GM18498 (cell line): ENCODE measurements around the gene EHD2.
A peak's percentile ranks its signal among the peaks of the same experiment; 100 is the strongest.
"Not testable (repeated sequence)": the region's sequence is repeated elsewhere in the genome, so short reads cannot be mapped to it uniquely, and the experiment has no call there.

Experiments used
- ATAC-seq: cut with Tn5 transposase; IDR thresholded peaks from one replicate; pipeline ENCODE4 v1.9.1; 2021; ENCODE audit warnings: mild to moderate bottlenecking, moderate library complexity; ENCODE audit not compliant: unreplicated experiment

EHD2 gene

DNA sequence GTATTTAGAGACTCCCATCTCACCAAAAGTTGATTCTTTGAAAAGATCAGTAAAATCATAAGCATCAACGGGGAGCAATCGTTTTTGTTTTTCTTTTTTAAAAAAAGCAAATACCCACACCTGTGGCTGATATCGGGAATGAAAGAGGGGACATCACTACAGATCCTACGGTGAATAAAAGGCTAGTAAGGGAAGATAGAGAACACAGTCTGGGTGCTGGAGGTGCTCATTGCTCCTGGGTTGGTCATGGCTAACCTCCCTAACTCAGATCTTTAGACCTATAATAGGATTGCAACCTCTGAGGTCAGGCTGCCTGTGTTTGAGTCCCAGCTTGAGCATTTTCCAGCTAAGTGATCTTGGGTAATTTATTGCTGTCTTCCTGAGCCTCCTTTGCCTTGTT, 1.1 kb downstream of the EHD2 start:
- no peak for ATAC-seq

DNA sequence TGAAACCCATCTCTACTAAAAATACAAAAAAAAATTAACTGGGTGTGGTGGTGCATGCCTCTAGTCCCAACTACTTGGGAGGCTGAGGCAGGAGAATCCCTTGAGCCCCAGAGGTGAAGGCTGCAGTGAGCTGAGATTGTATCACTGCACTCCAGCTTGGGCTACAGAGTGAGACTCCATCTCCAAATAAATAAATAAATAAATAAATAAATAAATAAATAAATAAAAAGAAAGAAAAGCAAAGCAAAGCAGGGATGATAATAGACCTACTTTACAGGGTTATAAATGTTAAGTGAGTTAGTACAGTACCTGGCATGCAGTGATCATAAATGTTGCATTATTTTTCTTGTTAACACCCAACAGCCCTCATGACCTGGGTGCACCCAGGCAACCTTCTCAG, 1.6 kb downstream of the EHD2 start:
- not testable (repeated sequence) for ATAC-seq

DNA sequence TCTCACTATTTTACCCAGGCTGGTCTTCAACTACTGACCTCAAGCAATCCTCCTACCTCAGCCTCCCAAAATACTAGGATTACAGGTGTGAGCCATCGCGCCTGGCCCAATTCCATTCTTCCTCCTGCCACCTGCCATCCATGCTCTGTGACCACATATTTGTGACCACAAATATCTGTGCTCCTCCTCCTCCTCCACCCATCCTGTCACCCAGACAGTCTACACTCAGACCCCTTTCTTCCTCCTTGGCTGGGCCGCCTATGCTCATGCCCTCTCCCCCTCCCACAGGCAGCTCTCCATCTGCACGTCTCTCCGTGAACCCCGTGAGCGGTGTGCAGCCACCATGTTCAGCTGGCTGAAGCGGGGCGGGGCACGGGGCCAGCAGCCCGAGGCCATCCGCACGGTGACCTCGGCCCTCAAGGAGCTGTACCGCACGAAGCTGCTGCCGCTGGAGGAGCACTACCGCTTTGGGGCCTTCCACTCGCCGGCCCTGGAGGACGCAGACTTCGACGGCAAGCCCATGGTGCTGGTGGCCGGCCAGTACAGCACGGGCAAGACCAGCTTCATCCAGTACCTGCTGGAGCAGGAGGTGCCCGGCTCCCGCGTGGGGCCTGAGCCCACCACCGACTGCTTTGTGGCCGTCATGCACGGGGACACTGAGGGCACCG, 3.2 kb downstream of the EHD2 start:
- no peak for ATAC-seq

DNA sequence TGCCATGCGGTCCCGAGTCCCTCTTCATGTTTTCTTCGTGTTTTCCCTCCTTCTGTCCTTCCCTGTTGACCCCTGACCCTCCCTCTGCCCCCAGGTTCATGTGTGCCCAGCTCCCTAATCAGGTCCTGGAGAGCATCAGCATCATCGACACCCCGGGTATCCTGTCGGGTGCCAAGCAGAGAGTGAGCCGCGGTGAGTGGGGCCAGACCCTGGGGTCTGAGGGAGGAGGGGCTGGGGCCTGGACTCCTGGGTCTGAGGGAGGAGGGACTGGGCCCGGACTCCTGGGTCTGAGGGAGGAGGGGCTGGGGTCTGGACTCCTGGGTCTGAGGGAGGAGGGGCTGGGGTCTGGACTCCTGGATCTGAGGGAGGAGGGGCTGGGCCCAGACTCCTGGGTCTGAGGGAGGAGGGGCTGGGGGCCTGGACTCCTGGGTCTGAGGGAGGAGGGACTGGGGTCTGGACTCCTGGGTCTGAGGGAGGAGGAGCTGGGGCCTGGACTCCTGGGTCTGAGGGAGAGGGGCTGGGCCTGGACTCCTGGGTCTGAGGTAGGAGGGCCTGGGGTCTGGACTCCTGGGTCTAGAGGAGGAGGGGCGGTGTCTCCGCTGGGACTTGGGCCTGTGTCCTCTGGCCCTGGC, 5.3 kb downstream of the EHD2 start:
- ATAC-seq = not testable (repeated sequence)

DNA sequence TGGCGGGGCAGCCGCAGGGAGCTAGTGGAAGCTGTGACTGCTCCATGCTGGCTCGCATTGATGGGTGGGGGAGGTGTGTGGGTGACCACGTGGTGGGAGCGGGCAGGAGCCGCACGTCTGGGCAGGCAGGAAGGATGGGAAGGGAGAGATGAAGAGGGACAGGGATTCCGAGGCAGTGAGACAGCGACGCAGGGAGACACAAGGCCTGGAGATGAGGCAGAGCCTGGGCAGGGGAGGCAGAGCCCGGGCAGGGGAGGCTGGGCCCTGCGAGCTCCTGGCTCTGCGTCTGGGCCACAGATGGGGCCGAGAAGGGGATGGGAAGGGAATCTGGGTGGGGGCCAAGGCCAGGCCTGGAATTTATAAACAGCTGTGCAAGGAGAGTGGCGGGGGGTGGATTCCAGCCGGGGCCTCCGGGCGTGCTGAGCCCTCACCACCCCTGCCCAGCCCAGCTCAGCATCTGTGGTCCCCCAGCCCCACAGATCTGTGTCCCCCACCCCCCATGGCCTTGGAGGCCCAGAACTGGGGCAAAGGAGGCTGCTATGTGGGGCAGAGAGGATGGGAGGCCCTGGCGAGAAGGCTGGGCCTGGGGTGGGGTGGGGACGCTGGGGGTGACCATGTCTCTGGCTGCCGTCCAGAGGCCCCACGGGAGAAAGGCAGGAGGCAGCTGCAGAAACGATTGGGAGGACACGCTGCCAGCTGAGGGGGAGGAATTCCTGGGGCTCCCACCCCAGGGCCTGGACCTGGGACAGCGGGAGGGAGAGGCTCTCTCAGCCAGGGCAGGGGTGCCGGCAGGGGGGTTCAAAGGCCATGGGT, 6.0 kb downstream of the EHD2 start:
- ATAC-seq = no peak

DNA sequence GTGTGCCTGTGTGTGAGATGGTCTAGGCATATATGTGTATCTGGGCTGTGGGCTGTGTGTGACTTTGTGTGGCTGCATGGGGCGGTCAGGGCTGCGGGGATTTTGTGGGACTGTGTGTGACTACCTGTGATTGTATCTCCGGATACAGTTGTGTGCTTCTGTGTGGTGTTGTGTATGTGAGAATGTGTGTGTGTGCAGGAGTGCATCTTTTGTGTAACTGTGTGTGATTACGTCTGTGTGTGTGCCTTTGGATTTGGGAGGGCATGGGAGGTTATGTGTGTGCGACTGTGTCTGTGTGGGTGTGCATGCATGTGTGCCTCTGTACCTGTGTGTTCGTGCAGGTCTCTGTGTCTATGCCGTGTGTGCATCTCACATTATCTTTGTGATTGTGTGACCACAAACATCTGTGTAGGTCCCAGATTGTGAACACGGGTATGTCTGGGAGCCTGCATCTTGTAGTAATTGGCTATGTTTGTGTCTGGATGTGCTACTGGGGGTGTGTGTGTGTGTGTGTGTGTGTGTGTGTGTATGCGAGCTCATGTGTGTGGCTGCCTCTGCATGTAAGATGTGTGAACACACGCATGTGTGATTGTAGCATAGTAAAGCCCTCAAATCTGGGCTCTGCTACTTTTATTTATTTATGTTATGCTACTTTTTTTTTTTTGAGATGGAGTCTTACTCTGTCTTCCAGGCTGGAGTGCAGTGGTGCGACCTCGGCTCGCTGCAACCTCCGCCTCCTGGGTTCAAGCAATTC, 7.6 kb downstream of the EHD2 start:
- ATAC-seq = no peak

DNA sequence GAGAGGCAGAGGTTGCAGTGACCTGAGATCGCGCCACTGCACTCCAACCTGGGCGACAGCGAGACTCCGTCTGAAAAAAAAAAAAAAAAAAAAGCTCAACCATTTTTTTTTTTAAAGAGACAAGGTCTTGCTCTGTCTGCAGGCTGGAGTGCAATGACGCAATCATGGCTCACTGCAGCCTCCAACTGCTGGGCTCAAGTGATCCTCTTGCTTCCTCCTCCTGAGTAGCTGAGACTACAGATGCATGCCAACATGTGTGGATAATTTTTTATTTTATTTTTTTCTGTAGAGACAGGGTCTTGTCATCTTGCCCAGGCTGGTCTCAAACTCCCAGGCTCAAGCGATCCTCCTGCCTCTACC, 10.3 kb downstream of the EHD2 start:
- ATAC-seq = no peak

DNA sequence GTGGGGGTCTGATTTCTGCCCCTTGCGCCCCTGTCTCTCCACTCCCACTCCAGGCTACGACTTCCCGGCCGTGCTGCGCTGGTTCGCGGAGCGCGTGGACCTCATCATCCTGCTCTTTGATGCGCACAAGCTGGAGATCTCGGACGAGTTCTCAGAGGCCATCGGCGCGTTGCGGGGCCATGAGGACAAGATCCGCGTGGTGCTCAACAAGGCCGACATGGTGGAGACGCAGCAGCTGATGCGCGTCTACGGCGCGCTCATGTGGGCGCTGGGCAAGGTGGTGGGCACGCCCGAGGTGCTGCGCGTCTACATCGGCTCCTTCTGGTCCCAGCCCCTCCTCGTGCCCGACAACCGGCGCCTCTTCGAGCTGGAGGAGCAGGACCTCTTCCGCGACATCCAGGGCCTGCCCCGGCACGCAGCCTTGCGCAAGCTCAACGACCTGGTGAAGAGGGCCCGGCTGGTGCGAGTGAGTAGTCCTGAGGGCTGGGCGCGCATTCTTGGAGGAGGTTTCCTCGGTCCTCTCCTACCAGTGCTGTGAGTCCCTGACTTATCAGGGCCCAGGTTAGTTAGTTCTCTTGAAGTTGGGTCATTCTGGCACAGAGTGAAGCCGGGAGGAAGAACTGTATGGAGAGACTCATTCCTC, 12.7 kb downstream of the EHD2 start:
- ATAC-seq = no peak

DNA sequence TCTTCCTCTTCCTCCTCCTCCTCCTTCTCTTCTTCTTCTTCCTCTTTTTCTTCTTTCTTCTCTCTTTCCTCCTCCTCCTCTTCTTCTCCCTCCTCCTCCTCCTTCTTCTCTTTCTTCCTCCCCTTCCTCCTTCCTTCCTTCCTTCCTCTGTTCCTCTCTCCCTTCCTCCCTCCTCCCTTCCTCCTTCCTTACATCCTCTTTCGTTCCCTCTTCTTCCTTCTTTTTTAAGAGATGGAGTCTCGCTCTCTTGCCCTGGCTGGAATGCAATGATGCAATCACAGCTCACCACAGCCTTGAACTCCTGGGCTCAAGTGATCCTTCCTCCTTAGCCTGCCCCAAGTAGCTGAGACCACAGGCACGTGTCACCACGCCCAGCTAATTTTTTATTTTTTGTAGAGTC, 13.2 kb downstream of the EHD2 start:
- ATAC-seq = no peak

DNA sequence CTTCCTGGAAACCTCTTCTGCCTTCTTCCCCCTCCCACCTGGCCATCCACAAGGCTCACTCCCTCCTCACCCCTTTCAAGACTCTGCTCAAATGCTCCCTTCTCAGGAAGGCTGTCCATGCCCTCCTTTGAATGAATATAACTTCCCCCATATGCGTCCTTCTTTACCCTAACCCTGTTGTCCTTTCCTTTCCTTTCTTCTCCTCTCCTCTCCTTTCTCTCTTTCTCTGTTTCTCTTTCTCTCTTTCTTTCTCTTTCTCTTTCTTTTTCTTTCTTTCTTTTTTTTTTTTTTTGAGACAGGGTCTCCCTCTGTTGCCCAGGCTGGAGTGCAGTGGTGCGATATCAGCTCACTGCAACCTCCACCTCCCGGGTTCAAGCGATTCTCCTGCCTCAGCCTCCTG, 15.1 kb downstream of the EHD2 start:
- not testable (repeated sequence) for ATAC-seq

DNA sequence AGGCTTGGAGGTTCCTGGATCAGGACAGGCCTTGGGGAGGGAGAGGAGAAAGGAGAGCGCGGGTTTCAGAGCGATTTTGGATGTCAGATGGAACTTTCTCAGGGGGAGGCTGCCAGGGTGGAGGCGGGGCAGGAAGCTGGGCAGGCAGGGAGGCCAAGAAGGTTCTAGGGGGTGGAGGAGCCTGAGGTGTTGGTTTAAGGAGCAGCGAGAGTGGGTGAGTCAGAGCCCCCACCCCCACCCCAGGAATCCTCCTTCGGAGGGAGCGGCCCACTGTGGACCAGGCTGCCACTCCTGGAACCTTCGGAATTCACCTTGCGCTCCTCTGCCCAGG, 16.2 kb downstream of the EHD2 start:
- ATAC-seq = no peak

DNA sequence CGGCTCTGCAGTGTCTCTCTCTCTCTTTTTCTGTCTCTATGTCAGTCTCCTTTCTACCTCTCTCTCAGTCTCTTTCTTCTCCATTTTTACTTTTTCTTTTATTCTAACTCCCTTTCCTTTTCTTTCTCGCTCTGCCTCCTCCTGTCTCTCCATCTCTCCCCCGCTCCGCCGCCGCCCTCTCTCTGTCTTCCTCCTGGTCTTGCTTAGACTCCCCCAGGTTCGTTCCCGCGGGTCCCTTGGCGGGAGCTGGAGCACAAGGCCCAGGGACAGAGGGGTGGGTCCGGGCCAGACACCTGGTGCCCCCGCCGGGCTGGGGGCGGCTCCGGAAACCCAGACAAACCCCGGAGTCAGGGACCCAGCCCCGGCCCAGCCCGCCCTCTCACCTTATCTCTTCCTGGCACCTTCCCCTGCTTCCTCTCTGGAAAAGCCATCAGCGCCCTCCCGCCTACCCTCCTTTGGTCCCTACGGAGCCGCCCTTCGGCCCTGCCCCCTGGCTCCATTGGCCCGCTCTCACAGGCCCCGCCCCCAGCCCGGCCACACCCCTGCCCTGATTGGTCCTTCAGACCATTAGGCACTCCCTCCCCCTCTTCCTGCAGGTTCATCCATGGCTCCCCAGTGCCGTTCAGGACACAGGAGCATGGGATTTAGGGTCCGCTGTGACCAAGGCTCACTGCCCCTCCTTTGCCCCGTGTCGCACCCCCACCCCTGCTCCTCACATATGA, 16.7 kb downstream of the EHD2 start:
- ATAC-seq = no peak

DNA sequence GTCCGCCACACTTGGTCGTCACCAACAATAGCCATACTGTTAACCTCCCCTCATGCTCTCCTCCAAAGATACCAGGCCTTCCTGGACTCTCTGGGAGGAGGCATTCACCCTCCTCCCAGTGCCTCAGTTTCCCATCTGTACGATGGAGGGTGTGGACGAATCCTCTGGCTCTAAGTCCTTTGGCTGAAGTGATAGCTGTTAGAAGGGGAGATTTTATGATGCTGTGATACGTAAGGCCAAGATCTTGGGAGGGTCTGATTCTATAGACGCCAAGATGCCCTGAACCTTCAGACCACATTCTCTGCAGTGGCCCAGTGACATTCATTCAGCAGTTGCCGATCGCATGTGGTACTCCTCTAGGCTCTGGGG, 17.3 kb downstream of the EHD2 start:
- ATAC-seq = no peak

DNA sequence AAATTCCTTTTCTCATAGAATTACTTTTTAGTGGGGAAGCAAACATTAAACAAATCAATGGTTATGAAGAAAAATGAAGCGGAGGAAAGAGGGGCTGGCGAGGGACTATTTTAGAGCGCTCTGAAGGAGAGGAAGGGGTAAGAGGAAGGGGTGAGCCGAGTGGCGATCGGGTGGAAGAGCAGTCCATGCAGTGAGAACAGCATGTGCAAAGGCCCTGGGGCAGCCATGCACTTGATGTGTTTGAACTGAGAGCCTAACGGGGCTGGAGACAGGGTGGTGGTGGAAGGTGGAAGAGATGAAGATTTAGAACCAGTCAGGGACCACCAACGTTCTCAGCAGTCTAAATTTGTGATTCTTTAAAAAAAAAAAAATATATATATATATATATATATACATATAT, 17.7 kb downstream of the EHD2 start:
- ATAC-seq = no peak

DNA sequence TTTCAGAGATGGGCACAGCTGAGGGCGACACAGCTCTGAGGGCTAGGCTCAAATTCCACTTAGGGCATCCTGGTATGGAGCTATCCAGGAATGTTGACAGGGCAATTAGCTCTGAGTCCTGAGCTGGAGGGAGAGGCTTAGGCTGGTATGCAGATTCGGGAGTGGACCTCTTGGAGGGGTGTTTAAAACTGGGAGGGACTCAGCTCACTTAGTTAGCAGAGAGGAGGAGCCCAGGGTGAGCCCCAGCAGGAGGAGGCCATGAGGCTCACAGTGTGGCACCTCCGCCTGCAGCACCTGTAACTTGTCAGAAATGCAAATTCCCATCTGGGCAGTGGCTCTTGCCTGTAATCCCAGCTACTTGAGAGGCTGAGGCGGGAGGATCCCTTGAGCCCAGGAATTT, 21.9 kb downstream of the EHD2 start:
- no peak for ATAC-seq

DNA sequence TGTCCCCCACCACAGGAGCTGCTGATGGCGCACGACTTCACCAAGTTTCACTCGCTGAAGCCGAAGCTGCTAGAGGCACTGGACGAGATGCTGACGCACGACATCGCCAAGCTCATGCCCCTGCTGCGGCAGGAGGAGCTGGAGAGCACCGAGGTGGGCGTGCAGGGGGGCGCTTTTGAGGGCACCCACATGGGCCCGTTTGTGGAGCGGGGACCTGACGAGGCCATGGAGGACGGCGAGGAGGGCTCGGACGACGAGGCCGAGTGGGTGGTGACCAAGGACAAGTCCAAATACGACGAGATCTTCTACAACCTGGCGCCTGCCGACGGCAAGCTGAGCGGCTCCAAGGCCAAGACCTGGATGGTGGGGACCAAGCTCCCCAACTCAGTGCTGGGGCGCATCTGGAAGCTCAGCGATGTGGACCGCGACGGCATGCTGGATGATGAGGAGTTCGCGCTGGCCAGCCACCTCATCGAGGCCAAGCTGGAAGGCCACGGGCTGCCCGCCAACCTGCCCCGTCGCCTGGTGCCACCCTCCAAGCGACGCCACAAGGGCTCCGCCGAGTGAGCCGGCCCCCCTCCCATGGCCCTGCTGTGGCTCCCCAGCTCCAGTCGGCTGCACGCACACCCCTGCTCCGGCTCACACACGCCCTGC, 27.8 kb downstream of the EHD2 start:
- no peak for ATAC-seq

DNA sequence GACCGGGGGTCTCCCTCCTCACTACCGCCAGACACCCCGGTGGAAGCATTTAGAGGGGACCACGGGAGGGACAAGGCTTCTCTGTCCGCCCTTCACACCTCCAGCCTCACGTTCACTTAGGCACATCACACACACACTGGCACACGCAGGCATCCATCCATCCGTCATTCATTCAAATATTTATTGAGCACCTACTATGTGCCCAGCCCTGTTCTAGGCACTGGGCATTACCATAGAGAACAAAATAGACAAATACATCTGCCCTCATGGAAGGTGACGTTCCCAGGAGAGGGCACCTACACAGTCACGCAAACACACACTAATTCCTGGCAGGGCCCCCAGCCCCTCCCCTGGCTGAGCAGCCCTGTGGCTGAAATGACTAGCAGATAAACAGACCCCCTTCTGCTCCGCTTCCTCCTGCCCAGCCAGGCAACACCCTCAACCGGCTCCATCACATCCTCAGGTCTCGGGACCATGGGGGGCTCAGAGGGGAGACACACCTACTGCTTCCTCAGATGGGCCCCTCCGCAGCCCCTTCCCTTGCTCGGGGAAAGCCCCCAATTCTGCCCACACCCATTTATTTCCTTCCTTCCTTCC, 28.4 kb downstream of the EHD2 start:
- ATAC-seq = no peak

DNA sequence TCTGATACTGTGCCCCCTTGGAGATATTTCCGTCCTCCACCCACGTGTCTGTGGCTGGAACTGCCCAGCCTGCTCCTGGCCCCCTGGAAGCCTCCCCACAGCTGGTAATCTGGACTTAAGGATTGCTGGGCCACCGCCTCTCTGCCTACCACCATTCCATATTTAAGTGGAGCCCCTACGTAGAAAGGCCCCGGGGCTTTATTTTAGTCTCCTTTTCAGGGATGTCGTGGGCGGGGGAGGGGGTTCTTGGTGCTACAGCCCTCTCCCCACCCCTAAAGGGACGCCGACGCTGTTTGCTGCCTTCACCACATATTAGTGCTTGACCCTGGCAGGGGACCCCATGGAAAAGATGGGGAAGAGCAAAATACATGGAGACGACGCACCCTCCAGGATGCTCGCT, 29.4 kb downstream of the EHD2 start:
- no peak for ATAC-seq

DNA sequence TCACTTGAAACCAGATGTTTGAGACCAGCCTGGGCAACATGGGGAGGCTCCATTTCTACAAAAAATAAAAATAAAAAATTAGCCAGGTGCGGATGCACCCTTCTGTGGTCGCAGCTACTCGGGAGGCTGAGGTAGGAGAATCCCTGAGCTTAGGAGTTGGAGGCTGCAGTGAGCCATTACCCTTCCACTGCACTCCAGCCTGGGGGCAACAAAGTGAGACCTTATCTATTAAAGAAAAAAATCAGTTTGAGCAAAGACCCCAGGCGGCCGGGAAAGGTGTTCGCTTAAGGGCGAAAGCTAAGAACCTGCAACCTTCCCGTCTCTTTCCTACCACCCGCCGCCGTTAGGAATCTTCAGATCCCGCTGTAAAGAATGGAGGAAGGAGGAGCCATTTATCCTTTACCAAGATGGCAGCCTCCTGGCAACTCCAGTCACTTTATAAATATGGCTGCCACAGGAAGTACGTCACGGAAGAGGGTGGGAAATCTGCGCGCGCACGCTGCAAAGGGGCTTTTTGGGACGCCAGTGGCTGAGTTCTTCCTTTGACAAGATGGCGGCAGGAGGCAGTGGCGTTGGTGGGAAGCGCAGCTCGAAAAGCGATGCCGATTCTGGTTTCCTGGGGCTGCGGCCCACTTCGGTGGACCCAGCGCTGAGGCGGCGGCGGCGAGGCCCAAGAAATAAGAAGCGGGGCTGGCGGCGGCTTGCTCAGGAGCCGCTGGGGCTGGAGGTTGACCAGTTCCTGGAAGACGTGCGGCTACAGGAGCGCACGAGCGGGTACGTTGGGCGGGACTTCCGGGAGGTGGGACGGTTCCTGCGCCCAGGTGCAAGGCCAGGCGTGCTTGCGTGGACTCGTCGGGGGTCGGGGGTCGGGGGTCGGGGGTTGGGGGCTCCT, 32.0 kb downstream of the EHD2 start, which contains the start of gene NOP53:
NOP53 (plus strand) TSS at position 537 of the 892 bp plus-strand sequence; CDS start at position 551, 14 bp downstream.
- ATAC-seq = peak; percentile 76
